NCI-H187 (cell line): ENCODE measurements around the gene SPG21.

Experiments used
- DNase-seq, 2 experiments: peaks; one replicate each; lab custom pipeline; 2025; lab: John Stamatoyannopoulos, UW

The SPG21 gene

GRCh38 chr15:64991536-64992135 is 1.9 kb upstream of the SPG21 start:
- DNase-seq = no peak

- DNase-seq = no peak
These were observed 405 bp upstream of the SPG21 start for GRCh38 chr15:64990168-64990470.

- no peak for DNase-seq
These were observed 2.6 kb downstream of the SPG21 start for GRCh38 chr15:64987136-64987535.

- no peak for DNase-seq
These were observed 4.2 kb downstream of the SPG21 start for GRCh38 chr15:64985366-64986033.

DNA sequence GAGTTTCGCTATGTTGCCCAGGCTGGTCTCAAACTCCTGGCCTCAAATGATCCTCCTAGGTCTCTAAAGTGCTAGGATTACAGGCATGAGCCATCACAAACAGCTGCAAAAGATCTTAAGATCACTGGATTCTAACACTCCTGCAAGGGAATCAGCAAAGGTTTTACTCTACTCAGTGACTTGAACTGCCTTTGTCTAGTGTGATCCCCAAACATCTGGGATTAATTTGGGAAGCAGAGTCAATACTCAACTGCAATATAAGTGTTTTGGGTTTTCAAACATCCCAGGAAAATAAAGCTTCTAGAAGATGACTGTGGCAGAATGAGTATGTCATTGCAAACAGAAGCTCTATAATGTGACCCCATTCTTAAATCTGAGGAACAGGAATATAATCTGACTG is 7.2 kb downstream of the SPG21 start:
- no peak for DNase-seq

DNA sequence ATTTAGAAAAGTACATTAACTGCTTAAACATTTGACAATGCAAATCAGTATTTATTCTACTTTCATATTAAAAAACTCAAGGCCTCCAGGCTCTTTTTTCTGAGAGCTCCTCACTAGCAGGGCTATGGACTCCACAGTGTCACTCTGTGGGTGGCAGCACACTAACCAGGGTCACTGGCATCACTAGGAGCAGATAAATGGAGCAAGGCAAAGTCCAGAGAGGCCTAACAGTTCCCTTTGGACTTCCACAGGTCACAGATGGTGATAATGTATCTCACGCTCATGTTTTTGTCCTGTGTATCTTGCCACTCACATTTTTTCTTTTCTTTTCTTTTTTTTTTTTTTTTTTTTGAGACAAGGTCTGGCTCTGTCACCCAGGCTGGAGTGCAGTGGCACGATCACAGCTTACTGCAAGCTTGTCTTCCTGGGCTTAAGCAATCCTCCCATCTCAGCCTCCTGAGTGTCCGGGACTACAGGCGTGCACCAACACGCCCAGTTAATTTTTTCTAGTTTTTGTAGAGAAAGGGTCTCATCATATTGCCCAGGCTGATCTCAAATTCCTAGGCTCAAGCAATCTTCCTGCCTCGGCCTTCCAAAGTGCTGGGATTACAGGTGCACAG is 7.8 kb downstream of the SPG21 start:
- no peak for DNase-seq

- no peak for DNase-seq
These were observed 10.4 kb downstream of the SPG21 start for GRCh38 chr15:64979252-64979710.

- DNase-seq = no peak
These were observed 14.3 kb downstream of the SPG21 start for GRCh38 chr15:64975390-64975789.

- no peak for DNase-seq
These were observed 19.0 kb downstream of the SPG21 start for GRCh38 chr15:64970698-64971097.

DNA sequence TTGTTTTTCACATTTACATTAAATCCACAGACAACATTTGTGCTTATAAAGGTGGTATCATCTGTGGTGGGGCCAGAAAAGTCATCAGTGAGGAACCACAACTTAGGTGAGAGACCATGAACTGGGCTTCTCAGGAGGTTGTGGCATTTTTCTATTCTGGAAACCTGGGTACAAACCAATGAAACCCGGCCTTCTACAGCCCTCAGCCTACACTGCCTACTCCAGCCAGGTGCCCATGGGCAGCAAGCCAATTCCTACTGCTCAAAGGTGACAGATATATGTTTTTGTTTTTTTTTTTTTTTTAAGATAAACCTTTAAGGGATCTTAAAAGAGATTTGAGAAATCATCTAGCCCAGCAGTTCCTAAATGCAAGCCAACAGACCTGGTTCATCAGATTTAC is 20.3 kb downstream of the SPG21 start:
- no peak for DNase-seq

DNA sequence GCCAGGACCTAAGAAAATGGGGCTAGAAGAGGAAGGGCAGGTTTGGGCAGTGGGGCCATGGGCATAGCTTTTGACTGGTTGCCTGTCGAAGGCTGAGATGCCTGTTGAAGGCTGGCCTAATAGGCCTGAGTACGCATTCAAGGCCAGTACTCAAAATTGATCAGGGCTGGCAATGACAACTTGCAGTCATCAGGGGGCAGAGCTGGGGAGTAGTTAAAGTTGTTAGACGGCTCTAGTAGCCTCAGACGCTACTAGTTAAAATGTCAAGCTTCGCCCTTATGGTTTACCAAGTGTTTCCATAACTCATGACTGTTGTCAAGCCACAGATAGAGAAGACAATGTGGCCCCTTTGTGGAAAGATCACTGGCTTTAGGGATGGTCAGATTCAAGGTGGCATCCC is 28.7 kb downstream of the SPG21 start:
- DNase-seq = no peak

GRCh38 chr15:64960153-64960552 is 29.6 kb downstream of the SPG21 start:
- DNase-seq = no peak

DNA sequence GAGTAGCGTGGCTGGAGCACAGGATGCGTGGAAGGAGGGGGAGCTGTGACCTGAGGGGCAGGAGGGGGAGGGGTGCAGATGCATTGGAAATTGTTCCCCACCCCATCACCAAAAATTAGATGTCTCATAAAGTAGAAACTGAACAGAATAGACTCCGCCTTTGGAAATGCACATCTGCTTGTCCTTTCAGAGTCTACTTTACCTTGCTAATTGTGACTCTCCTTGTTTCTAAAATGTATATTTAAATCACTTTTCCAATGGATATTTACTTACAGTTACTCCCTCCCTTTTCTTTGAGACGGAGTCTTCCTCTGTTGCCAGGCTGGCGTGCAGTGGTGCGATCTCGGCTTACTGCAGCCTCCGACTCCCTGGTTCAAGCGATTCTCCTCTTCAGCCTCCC is 30.6 kb downstream of the SPG21 start:
- no peak for DNase-seq

GRCh38 chr15:64954395-64954794 is 35.3 kb downstream of the SPG21 start:
- no peak for DNase-seq

GRCh38 chr15:64951777-64952418 is 37.8 kb downstream of the SPG21 start:
- no peak for DNase-seq

DNA sequence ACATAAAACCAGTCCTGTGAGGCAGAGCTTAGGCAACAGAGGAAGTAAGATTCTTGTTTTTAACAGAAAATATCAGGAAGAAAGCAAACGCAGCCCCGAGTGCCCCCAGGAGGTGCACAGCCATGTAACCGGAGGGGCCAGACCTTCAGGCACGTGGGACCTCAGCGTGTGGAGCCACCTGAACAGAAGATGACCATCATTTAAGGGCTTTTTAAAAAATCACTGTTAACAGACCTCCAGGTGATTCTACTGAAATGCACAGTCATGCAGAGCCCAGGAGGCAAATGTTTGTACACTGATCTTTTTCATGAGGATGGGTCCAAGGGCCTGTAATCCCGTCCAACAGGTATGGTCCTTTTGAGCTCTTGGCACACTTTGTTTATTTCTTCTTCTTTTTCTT is 38.8 kb downstream of the SPG21 start:
- no peak for DNase-seq

GRCh38 chr15:64949383-64950186 is 40.1 kb downstream of the SPG21 start:
- no peak for DNase-seq

DNA sequence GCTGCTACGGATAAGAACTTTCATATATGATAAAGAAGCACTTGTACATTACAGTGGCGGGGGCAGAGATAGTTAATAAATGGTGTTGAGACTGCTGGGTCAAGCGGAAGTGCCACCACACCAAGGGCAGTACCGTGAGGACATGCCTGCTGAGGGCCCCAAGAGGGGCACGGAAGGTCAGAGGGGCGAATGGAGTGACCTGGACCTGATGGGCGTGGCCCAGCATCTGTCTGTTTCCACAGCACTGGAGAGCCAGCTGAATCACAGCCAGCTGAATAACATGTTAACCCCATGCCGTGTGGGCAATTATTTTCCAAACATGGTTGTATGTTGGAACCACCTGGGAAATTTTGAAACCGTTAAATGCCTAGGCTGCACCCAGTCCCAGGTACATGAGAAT is 40.8 kb downstream of the SPG21 start:
- no peak for DNase-seq

DNA sequence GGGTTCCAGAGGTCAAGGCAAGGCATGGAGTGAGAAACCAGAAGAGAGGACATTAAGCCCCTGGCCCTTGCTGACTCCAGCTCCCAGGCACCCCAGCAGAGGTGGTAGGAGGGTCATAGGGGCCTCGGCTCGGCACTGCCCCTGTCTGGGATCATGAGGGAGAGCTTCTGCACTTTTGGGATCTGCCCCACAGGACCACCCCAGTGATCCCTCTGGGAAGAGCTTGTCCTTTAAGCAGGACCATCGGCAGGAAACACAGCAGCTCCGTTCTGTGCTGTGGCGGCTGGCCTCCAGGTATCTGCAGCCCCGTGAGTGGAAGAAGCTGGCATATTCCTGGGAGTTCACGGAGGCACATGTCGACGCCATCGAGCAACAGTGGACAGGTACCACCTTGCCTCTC is 42.5 kb downstream of the SPG21 start:
- no peak for DNase-seq

DNA sequence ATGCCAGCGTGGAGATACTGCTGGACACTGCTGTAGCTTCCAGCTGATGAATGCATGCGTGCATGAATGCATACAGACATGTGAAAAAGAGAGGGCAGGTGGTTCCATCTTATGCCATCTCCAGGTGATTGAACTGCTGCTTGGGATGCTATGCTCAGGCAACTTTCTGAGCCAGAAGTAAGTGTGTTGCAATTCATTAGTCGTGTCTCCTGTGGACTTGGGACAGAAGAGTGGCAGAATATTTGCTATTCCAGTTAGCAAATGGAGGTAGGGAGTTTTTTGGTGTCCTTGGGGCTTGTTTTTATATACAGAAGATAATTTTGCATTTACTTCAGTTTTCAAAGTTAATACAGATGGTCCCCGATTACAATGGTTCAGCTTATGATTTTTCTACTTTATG is 44.8 kb downstream of the SPG21 start:
- no peak for DNase-seq

- DNase-seq = no peak
These were observed 46.0 kb downstream of the SPG21 start for GRCh38 chr15:64943512-64944225.

DNA sequence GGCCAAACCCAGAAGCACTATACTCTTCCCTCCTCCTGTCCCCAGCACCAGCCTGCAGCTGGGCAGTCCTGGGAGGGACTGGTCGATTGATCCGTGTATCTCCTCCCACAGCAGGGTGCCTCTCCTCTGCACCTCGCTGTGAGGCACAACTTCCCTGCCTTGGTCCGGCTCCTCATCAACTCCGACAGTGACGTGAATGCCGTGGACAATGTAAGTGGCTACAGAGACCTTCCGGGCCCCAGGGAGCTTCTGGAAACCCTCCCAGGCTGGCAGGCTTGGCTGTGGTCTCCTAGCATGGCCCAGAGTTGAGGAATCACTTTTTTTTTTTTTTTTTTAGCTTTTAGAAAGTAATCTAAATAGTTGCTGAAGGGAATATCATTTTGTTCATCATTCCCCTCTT is 47.4 kb downstream of the SPG21 start:
- no peak for DNase-seq
